HG03378 (cell line): ENCODE measurements around the gene GPSM3.
"Not testable (repeated sequence)": the region's sequence is repeated elsewhere in the genome, so short reads cannot be mapped to it uniquely, and the experiment has no call there.

ENCODE experiments used
- ATAC-seq: cut with Tn5 transposase; IDR thresholded peaks from one replicate; pipeline ENCODE4 v1.9.1; 2021; ENCODE audit warnings: mild to moderate bottlenecking, moderate library complexity; ENCODE audit not compliant: unreplicated experiment

GPSM3 gene, protein sequence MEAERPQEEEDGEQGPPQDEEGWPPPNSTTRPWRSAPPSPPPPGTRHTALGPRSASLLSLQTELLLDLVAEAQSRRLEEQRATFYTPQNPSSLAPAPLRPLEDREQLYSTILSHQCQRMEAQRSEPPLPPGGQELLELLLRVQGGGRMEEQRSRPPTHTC

DNA sequence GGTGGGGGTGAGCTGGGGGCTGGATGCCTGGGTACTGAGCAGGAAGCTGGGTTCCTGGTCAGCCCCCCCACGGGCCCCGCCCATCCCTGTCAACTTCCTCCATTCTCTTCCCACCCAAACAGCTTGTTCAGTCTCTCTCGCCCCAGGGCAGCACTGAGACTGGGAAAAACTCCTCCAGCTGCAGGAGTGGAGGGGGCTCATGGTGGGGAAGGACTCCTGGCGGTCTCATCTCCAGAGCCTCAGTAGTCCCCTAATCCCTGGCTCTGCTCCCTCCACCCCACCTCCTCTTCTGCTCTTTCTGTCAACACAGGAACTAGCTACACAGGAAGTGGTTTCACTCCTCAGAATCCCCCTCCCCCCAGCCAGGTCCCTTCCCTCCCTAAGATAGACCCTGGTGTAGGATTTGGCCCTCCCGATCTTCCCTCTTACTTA lies at the start of gene GPSM3:
Gene GPSM3 (minus strand): TSS at position 36 of the 432 bp plus-strand sequence. CDS start 130 bp downstream, outside the sequence.
- ATAC-seq: no peak

- ATAC-seq: no peak
Observed at GRCh38 chr6:32240686-32241085, 48.2 kb upstream of the GPSM3 start.

- ATAC-seq: no peak
Observed at GRCh38 chr6:32239462-32239861, 47.0 kb upstream of the GPSM3 start.

DNA sequence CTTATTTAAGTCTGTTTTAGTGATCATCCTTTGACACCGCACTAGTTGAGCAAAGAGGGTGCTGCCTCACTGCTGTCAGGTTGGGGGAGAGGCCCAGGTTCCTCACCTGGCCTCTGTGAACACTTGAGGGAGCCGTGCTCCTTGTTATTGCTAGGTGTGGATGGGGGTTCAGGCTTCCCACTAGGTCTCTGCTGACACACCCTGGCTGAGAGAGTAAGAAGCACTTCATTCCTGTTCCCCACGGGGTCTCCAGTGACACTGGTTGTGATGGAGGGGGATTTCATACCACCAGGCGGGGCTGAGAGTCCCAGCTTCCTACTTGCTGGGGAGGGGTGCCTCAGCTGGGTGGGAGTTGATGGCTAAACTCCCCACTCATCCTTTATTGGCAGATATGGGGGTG lies 42.5 kb upstream of the GPSM3 start:
- no peak for ATAC-seq

DNA sequence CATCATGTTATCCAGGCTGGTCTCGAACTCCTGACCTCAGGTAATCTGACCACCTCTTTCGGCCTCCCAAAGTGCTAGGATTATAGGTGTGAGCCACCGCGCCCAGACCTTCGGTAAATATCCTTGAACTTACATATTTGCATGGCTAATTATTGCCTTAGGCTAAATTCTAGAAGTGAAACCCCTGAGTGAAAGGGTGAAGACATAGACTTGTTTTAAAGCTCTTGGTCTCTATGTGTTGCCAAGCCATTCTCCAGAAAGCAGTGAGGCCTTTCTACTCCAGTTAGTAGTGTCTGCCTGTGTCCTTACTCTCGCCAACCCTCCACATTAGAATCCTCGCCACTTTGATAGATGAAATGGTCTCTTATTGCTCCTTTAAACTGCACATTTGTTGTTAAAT lies 34.0 kb upstream of the GPSM3 start:
- ATAC-seq: no peak

DNA sequence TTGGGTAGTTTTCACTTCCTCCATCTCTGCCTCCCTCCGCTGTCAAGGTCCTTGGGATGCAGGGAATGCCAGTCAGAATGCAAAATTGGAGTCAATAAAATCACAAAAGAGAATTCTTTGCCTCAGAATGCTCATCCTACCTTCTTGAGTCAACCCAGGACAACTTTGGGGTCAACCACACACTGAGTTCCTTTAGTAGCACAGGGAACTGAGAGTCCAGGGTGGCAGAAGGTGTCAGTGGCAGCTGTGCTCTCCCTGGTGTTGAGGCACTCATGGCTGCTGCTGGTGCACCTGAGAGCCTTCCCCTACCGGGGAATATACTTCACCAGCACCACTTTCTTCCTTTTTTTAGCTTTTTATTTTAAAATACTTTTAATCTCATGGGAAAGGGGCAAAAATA lies 32.3 kb upstream of the GPSM3 start:
- no peak for ATAC-seq

GRCh38 chr6:32223258-32224235 lies 31.1 kb upstream of the GPSM3 start, which contains the start of gene NOTCH4:
Gene NOTCH4, minus strand, starts transcription at chr6:32224067. Its CDS starts 139 bp downstream, at chr6:32223928.
- ATAC-seq: no peak

DNA sequence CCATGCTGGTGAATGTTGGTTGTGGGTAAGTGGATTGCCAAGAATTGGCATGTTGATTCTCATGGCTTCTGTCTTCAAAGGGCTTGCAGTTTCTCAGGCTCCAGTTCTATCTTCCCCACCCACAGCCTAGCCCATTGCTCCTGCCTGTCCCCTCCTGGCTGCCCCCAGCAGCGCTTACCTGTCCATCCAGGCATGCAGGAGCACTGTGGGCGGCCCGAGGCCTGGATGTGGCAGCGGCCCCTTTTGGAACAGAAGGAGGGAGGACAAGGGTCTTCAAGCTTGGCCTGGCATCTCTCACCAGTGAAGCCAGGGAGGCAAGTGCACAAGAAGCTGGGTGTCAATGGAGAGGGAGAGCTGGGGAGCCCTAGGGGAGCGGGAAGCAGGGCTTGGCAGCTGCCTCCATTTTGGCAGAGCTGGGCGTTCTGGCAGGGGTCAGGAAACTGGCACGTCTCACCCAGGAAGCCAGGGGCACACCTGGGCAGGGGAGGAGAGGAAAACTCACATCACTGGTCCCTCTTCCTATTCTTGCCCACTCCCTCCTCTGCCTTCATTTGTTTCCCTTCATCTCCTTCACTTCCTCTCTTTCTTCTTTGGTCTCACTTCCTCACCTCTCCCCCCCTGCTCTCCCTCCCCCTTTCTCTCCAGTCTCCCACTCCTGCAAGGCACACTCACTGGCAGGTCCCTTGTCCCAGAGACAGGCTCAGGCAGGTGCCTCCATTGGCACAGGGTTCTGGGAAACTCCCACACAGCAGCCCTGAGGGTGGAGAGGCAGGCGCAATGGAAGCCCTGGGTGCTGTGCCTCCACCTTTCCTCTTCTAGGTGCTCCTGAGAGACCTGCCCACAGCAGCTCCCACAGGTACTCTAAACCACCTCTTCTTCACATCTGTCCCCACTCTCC lies 30.1 kb upstream of the GPSM3 start:
- no peak for ATAC-seq

- no peak for ATAC-seq
Observed at GRCh38 chr6:32220021-32220420, 27.6 kb upstream of the GPSM3 start.

- ATAC-seq: no peak
Observed at GRCh38 chr6:32218167-32218566, 25.7 kb upstream of the GPSM3 start.

DNA sequence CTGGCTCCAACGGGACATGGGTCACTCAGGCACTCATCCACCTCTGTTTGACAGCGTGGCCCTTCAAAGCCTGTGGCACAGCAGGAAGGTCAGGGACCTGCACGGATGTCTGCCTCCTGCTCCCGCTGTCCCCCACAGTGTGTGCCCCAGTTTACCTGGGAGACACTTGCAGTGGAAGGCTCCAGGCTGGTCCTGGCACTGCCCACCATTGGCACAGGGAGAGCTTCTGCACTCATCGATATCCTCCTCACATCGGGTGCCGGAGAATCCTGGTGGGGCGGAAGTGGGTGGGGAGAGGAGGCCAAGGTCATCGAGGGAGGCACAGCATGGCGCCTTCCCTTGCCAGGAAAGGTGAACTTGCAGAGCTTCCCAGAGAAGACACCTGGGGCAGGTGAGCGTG lies 24.6 kb upstream of the GPSM3 start:
- no peak for ATAC-seq

GRCh38 chr6:32216285-32216684 lies 23.8 kb upstream of the GPSM3 start:
- ATAC-seq: no peak

DNA sequence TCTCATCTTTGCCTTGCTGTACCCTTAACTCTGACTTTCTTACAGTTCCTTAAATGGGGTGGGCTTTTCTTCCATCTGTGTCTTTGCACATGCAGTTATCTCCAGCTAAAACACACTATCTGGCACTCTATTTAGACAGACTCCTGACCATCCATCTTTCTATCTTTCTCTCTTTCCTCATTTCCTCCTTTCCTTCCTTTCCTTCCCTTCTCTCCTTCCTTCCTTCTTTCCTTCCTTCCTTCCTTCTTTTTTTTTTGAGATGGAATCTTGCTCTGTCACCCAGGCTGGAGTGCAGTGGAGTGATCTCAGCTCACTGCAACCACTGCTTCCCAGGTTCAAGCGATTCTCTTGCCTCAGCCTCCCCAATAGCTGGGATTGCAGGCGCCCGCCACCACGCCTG lies 23.2 kb upstream of the GPSM3 start:
- ATAC-seq: no peak

- ATAC-seq: no peak
Observed at GRCh38 chr6:32214126-32214525, 21.7 kb upstream of the GPSM3 start.

- ATAC-seq: no peak
Observed at GRCh38 chr6:32213649-32214048, 21.2 kb upstream of the GPSM3 start.

GRCh38 chr6:32212076-32212760 lies 19.8 kb upstream of the GPSM3 start:
- ATAC-seq: no peak

- ATAC-seq: not testable (repeated sequence)
Observed at GRCh38 chr6:32211432-32211831, 19.0 kb upstream of the GPSM3 start.

- no peak for ATAC-seq
Observed at GRCh38 chr6:32210191-32210601, 17.8 kb upstream of the GPSM3 start.

GRCh38 chr6:32208996-32209395 lies 16.6 kb upstream of the GPSM3 start:
- no peak for ATAC-seq

DNA sequence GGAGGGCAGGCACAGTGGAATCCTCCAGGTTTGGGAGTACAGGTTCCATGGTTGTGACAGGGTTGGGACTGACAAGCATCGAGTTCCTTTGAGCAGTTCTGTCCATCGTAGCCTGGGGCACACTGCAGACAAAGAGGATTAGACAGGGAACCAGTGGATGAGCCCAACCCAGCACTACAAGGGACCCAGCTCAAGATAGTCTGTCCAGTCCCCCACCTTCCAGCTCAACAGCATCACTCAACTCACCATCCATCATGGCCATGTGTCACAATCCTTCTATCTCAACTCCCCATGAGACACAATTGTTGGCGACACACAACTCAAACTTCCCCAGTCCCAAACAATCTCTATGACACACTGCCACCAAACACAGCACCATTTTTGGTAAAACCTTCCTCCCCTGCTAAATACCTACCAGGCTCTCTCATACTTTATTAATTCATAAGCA lies 11.8 kb upstream of the GPSM3 start:
- no peak for ATAC-seq
